A549 (cell line): ENCODE measurements around the gene TMEM117.

ENCODE experiments used
- BCL3 ChIP-seq: fragments of >200 bp; sonication (Bioruptor Twin); formaldehyde crosslinking; IDR thresholded peaks from 3 replicates; pipeline ENCODE4 v1.6.1; 2016
- BHLHE40 ChIP-seq: IDR thresholded peaks from 2 replicates; pipeline ENCODE4 v1.6.1; 2012; ENCODE audit warnings: low read depth, low read length, inconsistent platforms
- CBX8 ChIP-seq: fragments of 200-600 bp; sonication (generic); IDR thresholded peaks from 2 replicates; pipeline ENCODE4 v1.6.1; 2016
- CEBPB ChIP-seq, 2 experiments: fragments of >200 bp in 1 of 2; sonication (Bioruptor Twin) in 1 of 2; formaldehyde crosslinking in 1 of 2; IDR thresholded peaks; 2 replicates each; pipeline ENCODE4 v1.6.1; 2012 to 2016
- CTCF ChIP-seq: fragments of >200 bp; sonication (Bioruptor Twin); formaldehyde crosslinking; IDR thresholded peaks from 3 replicates; pipeline ENCODE4 v1.5.1; 2016
- EP300 ChIP-seq, 2 experiments: fragments of >200 bp; sonication (Bioruptor Twin); formaldehyde crosslinking; IDR thresholded peaks; 2 replicates in 1 of 2; 3 replicates in 1 of 2; pipeline ENCODE4 v1.6.1; 2016 to 2017
- FOXS1 ChIP-seq: fragments of 250-450 bp; sonication (Bioruptor Pico); IDR thresholded peaks from 2 replicates; pipeline ENCODE4 v1.5.0; 2020; ENCODE audit warnings: mild to moderate bottlenecking, moderate library complexity
- HMGXB4 ChIP-seq: fragments of 250-450 bp; sonication (Bioruptor Pico); IDR thresholded peaks from 2 replicates; pipeline ENCODE4 v1.5.0; 2021; ENCODE audit warnings: mild to moderate bottlenecking, moderate library complexity, borderline replicate concordance
- MAX ChIP-seq: IDR thresholded peaks from 2 replicates; pipeline ENCODE4 v1.6.1; 2012
- RFX5 ChIP-seq: fragments of 450-650 bp; IDR thresholded peaks from 2 replicates; pipeline ENCODE4 v1.7.1; 2014; ENCODE audit warnings: antibody characterized with exemption, mild to moderate bottlenecking, moderate library complexity
- USF2 ChIP-seq: fragments of 450-650 bp; IDR thresholded peaks from 2 replicates; pipeline ENCODE4 v1.6.1; 2014; ENCODE audit warnings: antibody characterized with exemption

- TF ChIP-seq USF2, result no peak
- TF ChIP-seq MAX, result no peak
- TF ChIP-seq CTCF, result no peak
- no peak for TF ChIP-seq BCL3
- TF ChIP-seq EP300 (IDR thresholded peaks at IDR 0.05), result no peak
- no peak for TF ChIP-seq HMGXB4
- no peak for TF ChIP-seq CBX8
- TF ChIP-seq BHLHE40, result no peak
- TF ChIP-seq RFX5, result no peak
- no peak for TF ChIP-seq FOXS1 (CRISPR knock-in tag)
- no peak for TF ChIP-seq CEBPB (IDR thresholded peaks at IDR 0.05)
Observed at GRCh38 chr12:44433659-44434058, 597.8 kb downstream of the TMEM117 start.
